ENCODE data around the gene C16orf92. TPM values are rescaled to one million over a fixed set of nuclear protein-coding genes. Genes with fewer than 3 reads are reported as not detected.

Gene C16orf92
- total and polyA plus RNA-seq, 2 donors from 2014 or later, result not detected

GRCh38 chr16:30030011-30030685 lies 7.2 kb downstream of the C16orf92 start:
- FAIRE-seq (no peak), DNase-seq (no peak)
- Histone ChIP-seq H3K27ac (ENCODE audit: low read depth in 2 of 2, low read length in 2 of 2) (no peak overlapping the region), H3K27me3 (ENCODE audit: control insufficient read depth, insufficient read depth, low read length) (peaks cover 3% of the 10 kb centered on the region), H3K4me1 (ENCODE audit: control insufficient read depth in 2 of 3, insufficient read depth in 2 of 3, low read depth in 1 of 3, low read length in 3 of 3) (no peaks in the 10 kb centered on the region), H3K9me3 (ENCODE audit: control insufficient read depth in 2 of 3, insufficient read depth in 1 of 3, low read length in 3 of 3) (no peaks in the 10 kb centered on the region), H3K36me3 (ENCODE audit: control insufficient read depth in 2 of 3, insufficient read depth in 3 of 3, low read length in 3 of 3) (no peaks in the 10 kb centered on the region), H3K9ac (ENCODE audit: low read length in 3 of 3) (no peak overlapping the region), H3K4me3 (ENCODE audit: low read length in 3 of 3) (no peak overlapping the region)
- intact Hi-C loops (cut with DNase I), result no loop called here
- TF ChIP-seq CTCF (IDR thresholded peaks at IDR 0.05; ENCODE audit: borderline replicate concordance, extremely low read depth, insufficient read depth), result no peak

- Histone ChIP-seq H3K9ac (ENCODE audit: low read length in 3 of 3) (no peak within 1 kb of the TSS), H3K27ac (ENCODE audit: low read depth in 2 of 2, low read length in 2 of 2) (no peak within 1 kb of the TSS), H3K9me3 (ENCODE audit: control insufficient read depth in 2 of 3, insufficient read depth in 1 of 3, low read length in 3 of 3) (no peaks in the 10 kb centered on the region), H3K4me3 (ENCODE audit: low read length in 3 of 3) (no peak within 1 kb of the TSS), H3K36me3 (ENCODE audit: control insufficient read depth in 2 of 3, insufficient read depth in 3 of 3, low read length in 3 of 3) (no peaks in the 10 kb centered on the region), H3K27me3 (ENCODE audit: control insufficient read depth, insufficient read depth, low read length) (peaks cover 3% of the 10 kb centered on the region), H3K4me1 (ENCODE audit: control insufficient read depth in 2 of 3, insufficient read depth in 2 of 3, low read depth in 1 of 3, low read length in 3 of 3) (no peaks in the 10 kb centered on the region)
- intact Hi-C loops (cut with DNase I), result no loop called here
- DNase-seq (peak in 4 of 5 donors; percentile 46 to 82 (median 53)), FAIRE-seq (no peak)
- no peak for TF ChIP-seq CTCF (IDR thresholded peaks at IDR 0.05; ENCODE audit: borderline replicate concordance, extremely low read depth, insufficient read depth)
Measured at GRCh38 chr16:30030841-30031413, 7.9 kb downstream of the C16orf92 start, which contains the start of gene TLCD3B. Gene TLCD3B, minus strand, starts transcription at chr16:30031271. Its CDS starts 744 bp downstream, at chr16:30030527.

- Histone ChIP-seq H3K9me3 (ENCODE audit: control insufficient read depth in 2 of 3, insufficient read depth in 1 of 3, low read length in 3 of 3) (no peaks in the 10 kb centered on the region), H3K4me3 (ENCODE audit: low read length in 3 of 3) (no peak overlapping the region), H3K9ac (ENCODE audit: low read length in 3 of 3) (no peak overlapping the region), H3K4me1 (ENCODE audit: control insufficient read depth in 2 of 3, insufficient read depth in 2 of 3, low read depth in 1 of 3, low read length in 3 of 3) (no peaks in the 10 kb centered on the region), H3K36me3 (ENCODE audit: control insufficient read depth in 2 of 3, insufficient read depth in 3 of 3, low read length in 3 of 3) (no peaks in the 10 kb centered on the region), H3K27me3 (ENCODE audit: control insufficient read depth, insufficient read depth, low read length) (peaks cover 3% of the 10 kb centered on the region), H3K27ac (ENCODE audit: low read depth in 2 of 2, low read length in 2 of 2) (no peak overlapping the region)
- DNase-seq (no peak), FAIRE-seq (no peak)
- no peak for TF ChIP-seq CTCF (IDR thresholded peaks at IDR 0.05; ENCODE audit: borderline replicate concordance, extremely low read depth, insufficient read depth)
- intact Hi-C loops (cut with DNase I), result no loop called here
Measured at GRCh38 chr16:30031477-30031918, 8.5 kb downstream of the C16orf92 start.

All from kidney (tissue), 14 donors.